ENCODE measurements around the gene SOBP. TPM values are rescaled to one million over a fixed set of nuclear protein-coding genes. Genes with fewer than 3 reads are reported as not detected.

The SOBP gene
- total RNA-seq, 3 donors from 2014 or later, result 5.6 to 8.2 (median 7.0) TPM

DNA sequence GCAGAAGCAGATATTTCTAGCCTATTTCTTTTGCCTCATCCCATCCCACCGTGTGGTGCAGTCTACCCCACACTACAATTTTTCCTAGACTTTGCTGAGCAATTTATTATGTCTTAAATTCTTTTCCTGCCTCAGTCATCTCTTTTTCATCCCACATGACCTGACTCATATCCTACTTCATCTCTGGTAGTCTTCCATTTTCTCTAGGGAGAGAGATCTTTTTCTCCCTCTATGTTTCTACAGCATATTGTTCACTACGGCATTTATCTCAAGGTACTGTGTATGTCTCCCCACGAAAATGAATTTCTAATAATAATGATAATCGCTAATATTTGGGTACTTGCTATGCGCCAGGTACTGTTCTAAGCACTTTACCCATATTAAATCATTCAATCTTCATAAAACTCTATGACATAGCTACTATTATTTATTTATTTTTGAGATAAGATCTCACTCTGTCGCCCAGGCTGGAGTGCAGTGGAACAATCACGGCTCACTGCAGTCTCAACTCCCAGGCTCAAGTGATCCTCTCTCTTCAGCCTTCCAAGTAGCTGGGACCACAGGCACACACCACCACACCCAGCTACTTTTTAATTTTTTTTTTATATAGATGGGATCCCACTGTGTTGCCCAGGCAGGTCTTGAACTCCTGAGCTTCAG lies 46.2 kb upstream of the SOBP start:
- no peak for DNase-seq (ENCODE audit: low spot score in 2 of 2)
- Histone ChIP-seq H3K27ac (no peak overlapping the region), H3K4me1 (no peaks in the 10 kb centered on the region), H3K4me3 (no peak overlapping the region), H3K36me3 (no peaks in the 10 kb centered on the region), H3K27me3 (no peaks in the 10 kb centered on the region), H3K9me3 (peaks cover 13 to 18% of the 10 kb centered on the region in 2 donors)
- intact Hi-C loops (cut with DNase I; ENCODE audit: low total_unique reads), result loop anchor here (10.0 kb wide), 2 partner anchors 201 to 1921 kb away; no protein-coding TSS in a partner anchor
- TF ChIP-seq POLR2AphosphoS5 (IDR thresholded peaks at IDR 0.05), result no peak
- TF ChIP-seq POLR2A (IDR thresholded peaks at IDR 0.05), result no peak
- no peak for TF ChIP-seq CTCF (IDR thresholded peaks at IDR 0.05)

DNA sequence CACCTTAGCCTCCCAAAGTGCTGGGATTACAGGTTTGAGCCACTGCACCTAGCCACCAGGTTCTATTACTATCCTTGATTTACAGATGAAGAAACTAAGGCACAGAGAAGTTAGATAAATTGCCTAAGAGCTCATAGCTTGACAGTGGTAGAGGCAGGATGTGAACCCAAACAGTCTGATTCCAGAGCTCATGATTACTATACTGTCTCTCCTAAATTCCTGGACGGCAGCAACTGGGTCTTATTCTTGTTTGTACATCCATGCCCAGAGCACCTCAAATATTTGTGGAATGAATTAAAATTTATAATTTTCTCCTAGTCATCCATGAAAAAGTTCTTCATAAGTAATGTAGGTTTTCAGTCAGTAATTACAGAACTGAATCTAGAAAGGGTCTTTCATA lies 45.6 kb upstream of the SOBP start:
- H3K36me3 ChIP-seq, result no peaks in the 10 kb centered on the region
- TF ChIP-seq CTCF (IDR thresholded peaks at IDR 0.05) (no peak), POLR2AphosphoS5 (IDR thresholded peaks at IDR 0.05) (no peak), POLR2A (IDR thresholded peaks at IDR 0.05) (no peak)
- H3K27ac ChIP-seq, result no peak overlapping the region
- no peaks in the 10 kb centered on the region for H3K27me3 ChIP-seq
- no peak for DNase-seq (ENCODE audit: low spot score in 2 of 2)
- no peak overlapping the region for H3K4me3 ChIP-seq
- no peaks in the 10 kb centered on the region for H3K4me1 ChIP-seq
- intact Hi-C loops (cut with DNase I; ENCODE audit: low total_unique reads), result loop anchor here (10.0 kb wide), 2 partner anchors 201 to 1921 kb away; no protein-coding TSS in a partner anchor
- H3K9me3 ChIP-seq, result peaks cover 14 to 18% of the 10 kb centered on the region in 2 donors

DNA sequence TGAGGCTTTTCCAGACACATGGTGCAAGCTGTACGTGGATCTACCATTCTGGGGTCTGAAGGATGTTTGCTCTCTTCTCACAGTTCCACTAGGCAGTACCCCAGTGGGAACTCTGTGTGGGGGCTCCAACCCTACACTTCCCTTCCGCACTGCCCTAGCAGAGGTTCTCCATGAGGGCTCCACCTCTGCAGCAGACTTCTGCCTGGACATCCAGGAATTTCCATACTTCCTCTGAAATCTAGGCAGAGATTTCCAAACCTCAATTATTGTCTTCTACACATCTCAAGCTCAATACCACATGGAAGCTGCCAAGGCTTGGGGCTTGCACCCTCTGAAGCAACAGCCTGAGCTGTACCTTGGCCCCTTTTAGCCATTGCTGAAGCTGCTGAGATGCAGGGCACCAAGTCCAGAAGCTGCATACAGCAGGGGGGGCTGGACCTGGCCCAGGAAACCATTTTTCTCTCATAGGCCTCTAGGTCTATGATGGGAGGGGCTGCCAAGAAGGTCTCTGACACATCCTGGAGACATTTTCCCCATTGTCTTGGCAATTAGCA lies 42.2 kb upstream of the SOBP start:
- TF ChIP-seq CTCF (IDR thresholded peaks at IDR 0.05), result no peak
- no peak for TF ChIP-seq POLR2AphosphoS5 (IDR thresholded peaks at IDR 0.05)
- no peak for TF ChIP-seq POLR2A (IDR thresholded peaks at IDR 0.05)
- DNase-seq (ENCODE audit: low spot score in 2 of 2), result no peak
- Histone ChIP-seq H3K27me3 (no peaks in the 10 kb centered on the region), H3K9me3 (peaks cover 14 to 18% of the 10 kb centered on the region in 2 donors), H3K36me3 (no peaks in the 10 kb centered on the region), H3K27ac (no peak overlapping the region), H3K4me3 (no peak overlapping the region), H3K4me1 (no peaks in the 10 kb centered on the region)
- intact Hi-C loops (cut with DNase I; ENCODE audit: low total_unique reads), result loop anchor here (10.0 kb wide), 2 partner anchors 197 to 1917 kb away; no protein-coding TSS in a partner anchor

GRCh38 chr6:107448776-107449175 lies 41.1 kb upstream of the SOBP start:
- Histone ChIP-seq H3K27ac (no peak overlapping the region), H3K27me3 (no peaks in the 10 kb centered on the region), H3K4me3 (no peak overlapping the region), H3K4me1 (no peaks in the 10 kb centered on the region), H3K9me3 (peaks cover 14 to 18% of the 10 kb centered on the region in 2 donors), H3K36me3 (no peaks in the 10 kb centered on the region)
- intact Hi-C loops (cut with DNase I; ENCODE audit: low total_unique reads), result loop anchor here (10.0 kb wide), 2 partner anchors 196 to 1916 kb away; no protein-coding TSS in a partner anchor
- DNase-seq (ENCODE audit: low spot score in 2 of 2), result no peak
- TF ChIP-seq CTCF (IDR thresholded peaks at IDR 0.05) (no peak), POLR2A (IDR thresholded peaks at IDR 0.05) (no peak), POLR2AphosphoS5 (IDR thresholded peaks at IDR 0.05) (no peak)

- no peak for DNase-seq (ENCODE audit: low spot score in 2 of 2)
- H3K4me3 ChIP-seq, result peak overlapping the region; percentile 78 to 83 (median 80)
- peak overlapping the region; percentile 82 to 95 for H3K27ac ChIP-seq
- intact Hi-C loops (cut with DNase I; ENCODE audit: low total_unique reads), result no loop called here
- no peaks in the 10 kb centered on the region for H3K27me3 ChIP-seq
- H3K4me1 ChIP-seq, result peaks cover 0 to 3% of the 10 kb centered on the region in 2 donors
- TF ChIP-seq POLR2A (IDR thresholded peaks at IDR 0.05) (no peak), POLR2AphosphoS5 (IDR thresholded peaks at IDR 0.05) (no peak)
- no peaks in the 10 kb centered on the region for H3K36me3 ChIP-seq
- no peaks in the 10 kb centered on the region for H3K9me3 ChIP-seq
Observed at GRCh38 chr6:107458672-107459282, 31.1 kb upstream of the SOBP start.

Data from breast epithelium (tissue), 4 donors.